ENCODE results near the gene GLT1D1. TPM values are rescaled to one million over a fixed set of nuclear protein-coding genes. Genes with fewer than 3 reads are reported as not detected.
A peak's percentile ranks its signal among the peaks of the same experiment; 100 is the strongest.

GLT1D1 gene
- total RNA-seq, 4 donors from 2014 or later = 0.57 to 2.9 (median 1.4) TPM

DNA sequence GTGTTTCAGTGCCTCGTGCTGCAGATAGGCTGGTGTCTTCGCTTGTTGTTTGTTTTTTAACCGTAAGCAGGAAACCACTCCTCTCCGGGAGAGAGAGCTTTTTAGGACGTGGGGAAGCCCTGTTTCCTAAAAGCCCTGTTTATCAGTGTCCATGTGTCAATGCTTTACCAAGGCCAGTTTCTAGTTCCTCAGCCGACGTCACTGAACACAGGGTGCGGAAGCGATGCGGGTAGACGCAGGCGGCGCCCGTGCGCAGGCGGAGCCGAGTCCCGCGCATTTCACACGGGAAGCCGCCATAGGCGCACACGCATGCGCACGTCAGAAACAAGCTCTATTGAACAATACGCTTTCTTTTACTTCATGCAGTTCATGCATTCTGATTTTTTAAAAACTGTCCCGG lies 79.8 kb downstream of the GLT1D1 start:
- no peak overlapping the region for H3K4me3 ChIP-seq
- H3K36me3 ChIP-seq = no peaks in the 10 kb centered on the region
- H3K27ac ChIP-seq = no peak overlapping the region
- no peaks in the 10 kb centered on the region for H3K9me3 ChIP-seq
- no peaks in the 10 kb centered on the region for H3K4me1 ChIP-seq
- DNase-seq (ENCODE audit: low spot score in 2 of 2) = no peak
- TF ChIP-seq EP300 (IDR thresholded peaks at IDR 0.05) = no peak
- TF ChIP-seq POLR2AphosphoS5 (IDR thresholded peaks at IDR 0.05) = no peak
- TF ChIP-seq POLR2A (IDR thresholded peaks at IDR 0.05) = no peak
- TF ChIP-seq, protein P1, sequence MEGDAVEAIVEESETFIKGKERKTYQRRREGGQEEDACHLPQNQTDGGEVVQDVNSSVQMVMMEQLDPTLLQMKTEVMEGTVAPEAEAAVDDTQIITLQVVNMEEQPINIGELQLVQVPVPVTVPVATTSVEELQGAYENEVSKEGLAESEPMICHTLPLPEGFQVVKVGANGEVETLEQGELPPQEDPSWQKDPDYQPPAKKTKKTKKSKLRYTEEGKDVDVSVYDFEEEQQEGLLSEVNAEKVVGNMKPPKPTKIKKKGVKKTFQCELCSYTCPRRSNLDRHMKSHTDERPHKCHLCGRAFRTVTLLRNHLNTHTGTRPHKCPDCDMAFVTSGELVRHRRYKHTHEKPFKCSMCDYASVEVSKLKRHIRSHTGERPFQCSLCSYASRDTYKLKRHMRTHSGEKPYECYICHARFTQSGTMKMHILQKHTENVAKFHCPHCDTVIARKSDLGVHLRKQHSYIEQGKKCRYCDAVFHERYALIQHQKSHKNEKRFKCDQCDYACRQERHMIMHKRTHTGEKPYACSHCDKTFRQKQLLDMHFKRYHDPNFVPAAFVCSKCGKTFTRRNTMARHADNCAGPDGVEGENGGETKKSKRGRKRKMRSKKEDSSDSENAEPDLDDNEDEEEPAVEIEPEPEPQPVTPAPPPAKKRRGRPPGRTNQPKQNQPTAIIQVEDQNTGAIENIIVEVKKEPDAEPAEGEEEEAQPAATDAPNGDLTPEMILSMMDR (IDR thresholded peaks at IDR 0.05) = no peak
- H3K27me3 ChIP-seq = no peaks in the 10 kb centered on the region
- WGBS = 91% methylated on average over 27 of the region's 27 CpGs

DNA sequence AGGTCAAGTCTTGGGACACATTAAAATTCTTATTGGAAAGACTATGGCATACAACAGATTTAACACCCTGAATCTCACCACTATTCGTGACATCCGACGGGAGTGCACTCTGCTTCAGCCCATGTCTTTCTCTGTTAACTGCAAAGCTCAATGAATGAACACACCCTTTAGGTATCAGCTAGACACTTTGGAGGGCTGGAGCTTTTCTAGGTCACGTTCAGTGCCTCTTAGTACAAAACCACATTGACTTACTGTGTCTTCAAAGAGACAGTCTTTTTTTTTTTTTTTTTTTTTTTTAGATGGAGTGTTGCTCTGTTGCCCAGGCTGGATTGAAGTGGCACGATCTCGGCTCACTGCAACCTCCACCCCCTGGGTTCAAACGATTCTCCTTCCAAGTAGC lies 80.6 kb downstream of the GLT1D1 start:
- no peaks in the 10 kb centered on the region for H3K9me3 ChIP-seq
- WGBS = 88% methylated on average over 7 of the region's 7 CpGs
- H3K4me3 ChIP-seq = no peak overlapping the region
- peaks cover 3% of the 10 kb centered on the region for H3K4me1 ChIP-seq
- DNase-seq (ENCODE audit: low spot score in 2 of 2) = no peak
- H3K27ac ChIP-seq = no peak overlapping the region
- no peaks in the 10 kb centered on the region for H3K36me3 ChIP-seq
- H3K27me3 ChIP-seq = no peaks in the 10 kb centered on the region
- no peak for TF ChIP-seq POLR2A (IDR thresholded peaks at IDR 0.05)
- TF ChIP-seq, protein P1 (IDR thresholded peaks at IDR 0.05) = no peak

DNA sequence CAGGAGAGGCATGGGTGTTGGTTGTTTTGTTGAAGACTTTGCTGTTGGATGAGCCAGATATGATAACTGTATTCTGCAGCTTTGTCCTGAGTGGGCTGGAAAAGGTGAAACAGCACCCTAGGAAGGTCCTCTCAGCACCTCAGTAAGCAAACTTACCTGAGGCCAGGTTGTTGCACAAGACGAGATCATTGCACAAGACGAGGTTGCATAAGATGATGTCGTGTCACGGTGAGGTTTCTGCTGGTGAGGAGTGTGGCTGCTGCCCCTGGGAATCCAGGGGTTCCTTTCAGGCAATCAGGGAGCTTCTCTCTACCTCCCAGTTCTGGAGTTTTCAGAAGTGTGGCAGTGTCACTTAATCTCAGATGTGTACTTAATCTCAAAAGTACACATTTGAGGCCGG lies 85.6 kb downstream of the GLT1D1 start:
- Histone ChIP-seq H3K9me3 (no peaks in the 10 kb centered on the region), H3K27me3 (no peaks in the 10 kb centered on the region), H3K4me1 (peaks cover 16% of the 10 kb centered on the region), H3K36me3 (no peaks in the 10 kb centered on the region), H3K27ac (no peak overlapping the region), H3K4me3 (no peak overlapping the region)
- TF ChIP-seq POLR2AphosphoS5 (IDR thresholded peaks at IDR 0.05) = no peak
- TF ChIP-seq POLR2A (IDR thresholded peaks at IDR 0.05) = no peak
- TF ChIP-seq EP300 (IDR thresholded peaks at IDR 0.05) = no peak
- TF ChIP-seq, protein P1 (IDR thresholded peaks at IDR 0.05) = no peak
- DNase-seq (ENCODE audit: low spot score in 2 of 2) = no peak
- WGBS = 57% methylated on average over 5 of the region's 5 CpGs

DNA sequence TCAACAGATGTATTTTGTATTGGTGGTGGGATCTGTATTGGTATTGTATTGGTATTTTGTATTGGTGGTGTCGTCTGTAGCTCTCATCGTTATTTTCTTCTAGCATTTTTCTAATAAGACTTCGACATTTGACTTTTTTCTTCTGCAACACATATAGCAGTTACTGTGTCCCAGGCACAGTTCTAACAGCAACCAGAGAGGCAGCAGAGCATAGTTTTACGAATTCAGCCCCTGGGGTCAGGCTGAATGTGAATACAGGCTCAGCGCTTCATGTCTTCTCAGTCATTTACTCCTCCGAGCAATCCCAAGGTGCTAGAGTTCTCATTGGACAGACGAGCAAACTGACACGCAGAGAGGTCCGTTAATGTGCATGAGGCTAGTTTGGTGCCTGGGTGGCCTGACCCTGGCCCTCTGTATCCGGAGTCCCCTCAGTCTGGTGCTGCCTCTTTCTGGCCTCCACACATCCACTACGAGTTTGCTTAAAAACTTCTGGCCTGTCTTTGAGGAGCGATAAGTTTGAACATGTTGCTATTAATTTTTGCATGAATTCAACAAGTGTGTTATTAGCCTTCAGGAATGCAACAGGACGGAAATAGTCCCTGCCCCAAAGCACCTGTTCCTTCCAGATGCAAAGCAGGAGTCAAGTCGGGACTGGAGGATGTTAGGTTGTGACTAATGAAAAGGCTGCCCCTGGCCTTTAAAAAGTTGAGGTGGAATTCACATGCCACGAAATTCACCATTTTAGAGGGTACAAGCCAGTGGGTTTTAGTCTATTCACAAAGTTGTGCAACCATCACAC lies 87.0 kb downstream of the GLT1D1 start:
- H3K27ac ChIP-seq = peak overlapping the region; percentile 32
- no peak for TF ChIP-seq POLR2AphosphoS5 (IDR thresholded peaks at IDR 0.05)
- no peak for TF ChIP-seq EP300 (IDR thresholded peaks at IDR 0.05)
- TF ChIP-seq, protein P1 (IDR thresholded peaks at IDR 0.05) = no peak
- no peak for TF ChIP-seq POLR2A (IDR thresholded peaks at IDR 0.05)
- DNase-seq (ENCODE audit: low spot score in 2 of 2) = no peak

DNA sequence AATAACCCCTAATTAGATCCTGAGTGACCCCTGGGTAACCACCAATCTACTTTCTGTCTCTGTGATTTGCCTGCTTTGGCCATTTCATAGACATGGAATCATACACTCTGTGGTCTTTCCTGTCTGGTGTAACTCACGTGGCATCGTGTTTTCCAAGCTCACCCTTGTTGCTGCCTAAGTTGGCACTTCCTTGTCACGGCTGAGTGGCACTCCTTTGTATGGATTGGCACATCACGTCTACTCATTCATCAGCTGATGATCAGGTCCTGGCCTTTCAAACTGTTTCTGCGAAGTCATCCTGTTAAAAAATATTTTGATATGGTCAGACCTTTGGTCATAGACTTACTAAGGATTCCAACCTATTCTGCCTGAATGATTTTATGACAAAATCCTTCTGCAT lies 87.7 kb downstream of the GLT1D1 start:
- Histone ChIP-seq H3K27me3 (no peaks in the 10 kb centered on the region), H3K27ac (peak overlapping the region; percentile 32), H3K4me1 (peaks cover 16% of the 10 kb centered on the region), H3K36me3 (no peaks in the 10 kb centered on the region), H3K9me3 (no peaks in the 10 kb centered on the region), H3K4me3 (no peak overlapping the region)
- WGBS = 47% methylated on average over 5 of the region's 5 CpGs
- TF ChIP-seq EP300 (IDR thresholded peaks at IDR 0.05) = no peak
- TF ChIP-seq POLR2A (IDR thresholded peaks at IDR 0.05) = no peak
- TF ChIP-seq, protein P1 (IDR thresholded peaks at IDR 0.05) = no peak
- no peak for TF ChIP-seq POLR2AphosphoS5 (IDR thresholded peaks at IDR 0.05)
- no peak for DNase-seq (ENCODE audit: low spot score in 2 of 2)

More for the DNA sequence above, 87.0 kb downstream of the GLT1D1 start:
- Histone ChIP-seq H3K9me3 (no peaks in the 10 kb centered on the region), H3K4me3 (no peak overlapping the region), H3K4me1 (peaks cover 16% of the 10 kb centered on the region), H3K27me3 (no peaks in the 10 kb centered on the region), H3K36me3 (no peaks in the 10 kb centered on the region)
- 69% methylated on average over 15 of the region's 15 CpGs for WGBS
